ENCODE measurements around the gene SMAD6.

DNA sequence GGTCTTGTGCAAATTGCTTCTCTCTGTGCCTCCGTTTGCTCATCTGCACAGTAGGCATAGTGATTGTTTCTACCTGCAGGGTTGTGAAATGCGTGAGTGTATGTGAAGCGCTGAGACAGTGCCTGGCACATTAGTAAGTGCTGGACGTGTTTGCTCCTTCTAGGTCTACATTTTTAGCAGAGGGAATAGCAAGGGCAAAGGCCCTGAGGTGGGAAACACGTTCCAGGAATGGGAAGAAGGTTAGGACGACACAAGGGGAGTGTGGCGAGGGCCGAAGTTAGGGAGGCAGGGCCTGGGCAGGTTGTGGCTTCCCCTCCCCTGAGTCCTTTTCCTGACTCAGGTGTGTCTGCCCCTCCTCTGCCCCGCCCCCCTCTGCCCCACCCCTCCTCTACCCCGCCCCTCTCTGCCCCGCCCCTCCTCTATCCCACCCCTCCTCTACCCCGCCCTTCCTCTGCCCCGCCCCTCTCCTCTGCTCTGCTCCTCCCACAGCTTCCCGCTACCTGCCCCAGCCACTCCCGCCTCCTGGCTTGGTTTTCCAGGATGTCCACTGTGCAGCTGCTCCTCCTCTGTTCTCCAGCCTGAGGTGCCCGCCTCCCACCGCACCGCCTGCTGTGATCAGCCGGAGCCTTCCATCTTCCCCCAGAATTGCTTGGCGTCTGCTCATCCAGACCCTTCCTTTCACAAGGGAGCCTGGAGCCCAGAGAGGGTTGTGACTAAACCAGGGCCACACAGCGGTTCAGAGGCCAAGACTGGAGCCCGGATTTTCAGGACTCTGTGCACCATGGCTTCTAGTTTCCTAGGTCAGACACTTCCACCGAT is 31.1 kb upstream of the SMAD6 start:
- TF ChIP-seq, protein P1, sequence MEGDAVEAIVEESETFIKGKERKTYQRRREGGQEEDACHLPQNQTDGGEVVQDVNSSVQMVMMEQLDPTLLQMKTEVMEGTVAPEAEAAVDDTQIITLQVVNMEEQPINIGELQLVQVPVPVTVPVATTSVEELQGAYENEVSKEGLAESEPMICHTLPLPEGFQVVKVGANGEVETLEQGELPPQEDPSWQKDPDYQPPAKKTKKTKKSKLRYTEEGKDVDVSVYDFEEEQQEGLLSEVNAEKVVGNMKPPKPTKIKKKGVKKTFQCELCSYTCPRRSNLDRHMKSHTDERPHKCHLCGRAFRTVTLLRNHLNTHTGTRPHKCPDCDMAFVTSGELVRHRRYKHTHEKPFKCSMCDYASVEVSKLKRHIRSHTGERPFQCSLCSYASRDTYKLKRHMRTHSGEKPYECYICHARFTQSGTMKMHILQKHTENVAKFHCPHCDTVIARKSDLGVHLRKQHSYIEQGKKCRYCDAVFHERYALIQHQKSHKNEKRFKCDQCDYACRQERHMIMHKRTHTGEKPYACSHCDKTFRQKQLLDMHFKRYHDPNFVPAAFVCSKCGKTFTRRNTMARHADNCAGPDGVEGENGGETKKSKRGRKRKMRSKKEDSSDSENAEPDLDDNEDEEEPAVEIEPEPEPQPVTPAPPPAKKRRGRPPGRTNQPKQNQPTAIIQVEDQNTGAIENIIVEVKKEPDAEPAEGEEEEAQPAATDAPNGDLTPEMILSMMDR (IDR thresholded peaks at IDR 0.05; ENCODE audit: low read length), result no peak
- TF ChIP-seq EZH2 (optimal IDR thresholded peaks at IDR 0.05; ENCODE audit: low read depth, low read length), result no peak

Measured in MM.1S (cell line).